Natural killer cell (primary cell): ENCODE data around the gene CDCA4. TPM values are rescaled to one million over a fixed set of nuclear protein-coding genes. Genes with fewer than 3 reads are reported as not detected.

ENCODE experiments used
- ATAC-seq, 3 donors: fragments of 150-1000 bp in 2 of 3; fragments of 200-7000 bp in 1 of 3; cut with Tn5 transposase; 1 replicate in 1 of 3; 2 replicates in 2 of 3; pipeline ENCODE4 v1.10.0; 2021; ENCODE audit warnings: mild to moderate bottlenecking in 2 of 3, moderate library complexity in 2 of 3
- DNase-seq, 2 donors: peaks; one replicate each; pipeline versions ENCODE4 v3.0.0 to v3.0.0-alpha.2; 2013 to 2021; ENCODE audit warnings: mixed read lengths in 1 of 2
- H3K27ac ChIP-seq: one replicate; pipeline ENCODE4 v1.5.1; 2013; ENCODE audit warnings: mild to moderate bottlenecking, low read length
- H3K27me3 ChIP-seq: one replicate; pipeline ENCODE4 v1.6.1; 2013; ENCODE audit warnings: low read length; ENCODE audit not compliant: control insufficient read depth, insufficient read depth
- H3K36me3 ChIP-seq: one replicate; pipeline ENCODE4 v1.6.1; 2013; ENCODE audit warnings: low read length; ENCODE audit not compliant: control insufficient read depth, insufficient read depth
- H3K4me1 ChIP-seq: one replicate; pipeline ENCODE4 v1.6.1; 2013; ENCODE audit warnings: low read length; ENCODE audit not compliant: control insufficient read depth, insufficient read depth
- H3K4me3 ChIP-seq: one replicate; pipeline ENCODE4 v1.5.1; 2013; ENCODE audit warnings: low read length
- H3K9me3 ChIP-seq: one replicate; pipeline ENCODE4 v1.6.1; 2013; ENCODE audit warnings: low read length; ENCODE audit not compliant: control insufficient read depth, insufficient read depth
- H3K27ac Mint-ChIP-seq, 2 donors: one replicate each; pipeline ENCODE4 v1.8.0; 2022; ENCODE audit warnings: mild to moderate bottlenecking in 2 of 2, mixed read lengths in 2 of 2, moderate library complexity in 1 of 2
- H3K27me3 Mint-ChIP-seq, 2 donors: one replicate each; pipeline ENCODE4 v1.8.0; 2022; ENCODE audit warnings: low read depth in 2 of 2, mixed read lengths in 2 of 2
- H3K36me3 Mint-ChIP-seq: one replicate; pipeline ENCODE4 v1.8.0; 2022; ENCODE audit warnings: mixed read lengths
- H3K4me1 Mint-ChIP-seq, 2 donors: one replicate each; pipeline ENCODE4 v1.8.0; 2022; ENCODE audit warnings: mixed read lengths in 2 of 2
- H3K4me3 Mint-ChIP-seq: one replicate; pipeline ENCODE4 v1.8.0; 2022; ENCODE audit warnings: mild to moderate bottlenecking, moderate library complexity, mixed read lengths
- H3K9me3 Mint-ChIP-seq, 2 donors: one replicate each; pipeline ENCODE4 v1.8.0; 2022; ENCODE audit warnings: mixed read lengths in 2 of 2
- WGBS: methylation state at CpG from one replicate; pipeline ENCODE4 v1.1.7; 2013; ENCODE audit warnings: missing lambda C conversion rate; ENCODE audit not compliant: insufficient coverage; 5-methylcytosine and 5-hydroxymethylcytosine counted together
- intact Hi-C: fragments of 100-400 bp; cut with micrococcal nuclease; formaldehyde crosslinking; loops from one replicate; pipeline ENCODE4 v1.14.2; 2022
- total RNA-seq, 4 donors: library from RNA; stranded (reverse); fragments of 120-200 nt in 1 of 4; gene quantifications; one replicate each; pipeline versions ENCODE4 v1.2.3 to v1.2.4, GENCODE V29; 2013 to 2022
- TF ChIP-seq, protein P1 (sequence below): fragments of 200-600 bp; IDR thresholded peaks from one replicate; pipeline ENCODE4 v1.8.0; 2022; ENCODE audit warnings: antibody characterized with exemption

Gene CDCA4
- total RNA-seq, 3 donors from 2014 or later (not counting 1 experiment from before 2014, with no cell fraction given) = 10.3 to 20.7 (median 16.6) TPM

DNA sequence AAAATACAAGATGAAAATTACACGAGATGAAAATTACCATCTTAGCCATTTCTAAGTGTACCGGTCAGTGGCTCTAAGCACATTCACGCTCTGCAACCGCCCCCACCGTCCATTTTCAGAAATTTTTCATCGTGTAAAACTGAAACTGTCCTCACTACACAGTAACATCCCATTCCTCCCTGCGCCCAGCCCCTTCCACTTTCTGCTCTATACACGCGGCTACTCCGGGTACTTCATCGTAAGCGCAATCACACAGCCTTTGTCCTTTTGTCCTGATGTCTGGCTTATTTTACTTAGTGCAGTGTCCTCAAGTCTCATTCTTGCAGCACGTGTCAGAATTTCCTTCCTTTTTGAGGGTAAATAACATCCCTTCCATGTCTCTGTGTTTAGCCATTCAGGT is 47.9 kb upstream of the CDCA4 start:
- 65% methylated on average over 13 of the region's 13 CpGs for WGBS
- Mint-ChIP-seq H3K27me3 (no peaks in the 10 kb centered on the region), H3K27ac (peak overlapping the region; percentile 51 to 59), H3K4me1 (peaks cover 18 to 50% of the 10 kb centered on the region in 2 donors), H3K4me3 (no peak overlapping the region), H3K9me3 (no peaks in the 10 kb centered on the region), H3K36me3 (no peaks in the 10 kb centered on the region)
- Histone ChIP-seq H3K4me3 (no peak overlapping the region), H3K9me3 (no peaks in the 10 kb centered on the region), H3K27ac (no peak overlapping the region), H3K36me3 (no peaks in the 10 kb centered on the region), H3K27me3 (no peaks in the 10 kb centered on the region), H3K4me1 (peaks cover 71% of the 10 kb centered on the region)
- DNase-seq = no peak
- TF ChIP-seq, protein P1, sequence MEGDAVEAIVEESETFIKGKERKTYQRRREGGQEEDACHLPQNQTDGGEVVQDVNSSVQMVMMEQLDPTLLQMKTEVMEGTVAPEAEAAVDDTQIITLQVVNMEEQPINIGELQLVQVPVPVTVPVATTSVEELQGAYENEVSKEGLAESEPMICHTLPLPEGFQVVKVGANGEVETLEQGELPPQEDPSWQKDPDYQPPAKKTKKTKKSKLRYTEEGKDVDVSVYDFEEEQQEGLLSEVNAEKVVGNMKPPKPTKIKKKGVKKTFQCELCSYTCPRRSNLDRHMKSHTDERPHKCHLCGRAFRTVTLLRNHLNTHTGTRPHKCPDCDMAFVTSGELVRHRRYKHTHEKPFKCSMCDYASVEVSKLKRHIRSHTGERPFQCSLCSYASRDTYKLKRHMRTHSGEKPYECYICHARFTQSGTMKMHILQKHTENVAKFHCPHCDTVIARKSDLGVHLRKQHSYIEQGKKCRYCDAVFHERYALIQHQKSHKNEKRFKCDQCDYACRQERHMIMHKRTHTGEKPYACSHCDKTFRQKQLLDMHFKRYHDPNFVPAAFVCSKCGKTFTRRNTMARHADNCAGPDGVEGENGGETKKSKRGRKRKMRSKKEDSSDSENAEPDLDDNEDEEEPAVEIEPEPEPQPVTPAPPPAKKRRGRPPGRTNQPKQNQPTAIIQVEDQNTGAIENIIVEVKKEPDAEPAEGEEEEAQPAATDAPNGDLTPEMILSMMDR = no peak
- intact Hi-C loops = no loop called here
- ATAC-seq = no peak

DNA sequence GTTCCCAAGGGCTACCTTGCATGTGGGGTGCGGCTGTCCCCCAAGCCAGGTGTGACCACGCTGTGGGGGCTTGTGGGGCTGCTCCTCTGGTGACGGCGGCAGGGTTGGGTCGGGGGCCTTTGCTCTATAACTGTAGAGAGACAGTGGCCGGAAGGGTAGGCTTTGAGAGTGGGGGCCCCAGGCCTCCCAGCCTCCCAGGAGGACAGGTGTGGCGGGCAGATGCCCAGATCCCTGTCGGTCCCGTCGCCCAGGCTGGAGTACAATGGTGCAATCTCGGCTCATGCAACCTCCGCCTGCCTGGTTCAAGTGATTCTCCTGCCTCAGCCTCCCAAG is 47.1 kb upstream of the CDCA4 start:
- H3K4me3 Mint-ChIP-seq = no peak overlapping the region
- H3K4me1 Mint-ChIP-seq = peaks cover 21 to 52% of the 10 kb centered on the region in 2 donors
- no peaks in the 10 kb centered on the region for H3K27me3 Mint-ChIP-seq
- no peak for DNase-seq
- 94% methylated on average over 12 of the region's 12 CpGs for WGBS
- intact Hi-C loops = no loop called here
- Histone ChIP-seq H3K4me1 (peaks cover 80% of the 10 kb centered on the region), H3K27ac (no peak overlapping the region), H3K27me3 (no peaks in the 10 kb centered on the region), H3K9me3 (no peaks in the 10 kb centered on the region), H3K36me3 (no peaks in the 10 kb centered on the region), H3K4me3 (no peak overlapping the region)
- no peaks in the 10 kb centered on the region for H3K9me3 Mint-ChIP-seq
- TF ChIP-seq, protein P1 = no peak
- H3K36me3 Mint-ChIP-seq = no peaks in the 10 kb centered on the region
- H3K27ac Mint-ChIP-seq = peak overlapping the region; percentile 51 to 96
- no peak for ATAC-seq

DNA sequence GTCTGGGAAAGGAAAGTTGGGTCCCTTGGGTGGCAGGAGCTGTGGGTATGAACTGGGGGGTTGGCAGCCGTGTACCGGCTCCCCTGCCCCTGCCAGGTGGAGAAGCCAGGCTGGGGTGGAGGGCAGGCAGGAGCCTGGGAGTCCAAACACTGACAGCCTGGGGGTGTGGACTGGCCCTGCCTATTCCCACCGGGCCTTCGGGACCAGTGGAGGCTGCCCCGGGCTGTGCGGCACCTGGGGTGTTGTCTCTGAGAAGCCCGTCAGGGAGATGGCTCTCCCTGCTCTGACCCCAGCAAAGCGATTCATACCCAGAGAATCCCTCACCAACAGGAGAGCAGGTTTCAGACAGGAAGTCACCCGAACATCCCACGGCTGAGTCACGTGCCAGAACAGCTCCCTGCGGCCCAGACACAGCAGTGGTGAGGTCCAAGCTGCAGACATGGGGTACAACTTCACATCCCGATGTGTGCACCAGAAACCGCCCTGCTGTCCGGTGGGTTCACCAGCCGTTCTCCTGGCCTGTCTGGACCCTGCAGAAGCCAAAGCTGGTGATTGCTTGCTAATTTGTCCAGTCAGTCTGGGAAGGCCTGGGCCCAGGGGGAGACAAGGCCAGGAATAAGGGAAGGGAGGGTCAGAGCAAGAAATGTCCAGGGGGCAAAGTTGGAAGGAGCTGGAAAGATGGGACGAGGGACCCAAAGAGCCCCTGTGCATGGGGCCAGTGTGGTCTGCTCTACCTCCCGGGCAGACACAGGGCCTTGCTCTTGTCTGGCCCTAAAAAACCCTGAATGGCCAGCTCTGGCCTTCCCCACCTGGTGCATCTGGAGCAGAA is 46.5 kb upstream of the CDCA4 start:
- peaks cover 85% of the 10 kb centered on the region for H3K4me1 ChIP-seq
- WGBS = 61% methylated on average over 18 of the region's 18 CpGs
- no peak overlapping the region for H3K4me3 ChIP-seq
- Mint-ChIP-seq H3K4me3 (no peak overlapping the region), H3K9me3 (no peaks in the 10 kb centered on the region), H3K27me3 (no peaks in the 10 kb centered on the region), H3K4me1 (peaks cover 26 to 55% of the 10 kb centered on the region in 2 donors), H3K36me3 (no peaks in the 10 kb centered on the region), H3K27ac (peak overlapping the region; percentile 96)
- no peaks in the 10 kb centered on the region for H3K36me3 ChIP-seq
- peak overlapping the region; percentile 99 for H3K27ac ChIP-seq
- no peaks in the 10 kb centered on the region for H3K9me3 ChIP-seq
- DNase-seq (peak in 1 of 2 donors; percentile 81), ATAC-seq (no peak)
- intact Hi-C loops = no loop called here
- TF ChIP-seq, protein P1 = no peak
- H3K27me3 ChIP-seq = no peaks in the 10 kb centered on the region
